Thymus (tissue), 11 donors: ENCODE measurements around the gene MRPL23. TPM values are rescaled to one million over a fixed set of nuclear protein-coding genes. Genes with fewer than 3 reads are reported as not detected.

Source experiments
- DNase-seq, 9 donors: peaks; one replicate each; pipeline ENCODE4 v3.0.0-alpha.2; 2013; ENCODE audit warnings: low spot score in 9 of 9, low read depth in 6 of 9, missing footprints in 1 of 9
- H3K27ac ChIP-seq, 2 donors: one replicate each; pipeline ENCODE4 v1.5.1; 2013; ENCODE audit warnings: control low read depth in 1 of 2, low read depth in 1 of 2, low read length in 1 of 2, mild to moderate bottlenecking in 1 of 2, moderate library complexity in 1 of 2
- H3K27me3 ChIP-seq, 2 donors: one replicate each; pipeline ENCODE4 v1.5.1; 2013; ENCODE audit warnings: low read length in 1 of 2; ENCODE audit not compliant: control insufficient read depth in 2 of 2, insufficient read depth in 1 of 2
- H3K36me3 ChIP-seq, 2 donors: one replicate each; pipeline ENCODE4 v1.5.1; 2013; ENCODE audit warnings: low read length in 1 of 2, mild to moderate bottlenecking in 1 of 2, moderate library complexity in 1 of 2; ENCODE audit not compliant: control insufficient read depth in 2 of 2, insufficient read depth in 2 of 2
- H3K4me1 ChIP-seq, 2 donors: one replicate each; pipeline ENCODE4 v1.5.1; 2013; ENCODE audit warnings: low read length in 2 of 2; ENCODE audit not compliant: control insufficient read depth in 2 of 2, insufficient read depth in 2 of 2
- H3K4me3 ChIP-seq, 2 donors: one replicate each; pipeline ENCODE4 v1.5.1; 2013; ENCODE audit warnings: low read length in 2 of 2, control low read depth in 1 of 2, mild to moderate bottlenecking in 1 of 2
- H3K9me3 ChIP-seq, 2 donors: one replicate each; pipeline ENCODE4 v1.5.1; 2013; ENCODE audit warnings: low read length in 1 of 2, mild to moderate bottlenecking in 1 of 2; ENCODE audit not compliant: control insufficient read depth in 2 of 2, insufficient read depth in 1 of 2
- WGBS: extraction: QIAGEN DNeasy Blood & Tissue Kit; methylation state at CpG from one replicate; pipeline ENCODE4 v1.1.7; 2013; 5-methylcytosine and 5-hydroxymethylcytosine counted together
- polyA plus RNA-seq: library from polyadenylated mRNA; stranded (reverse); fragments of 200-250 nt; gene quantifications from one replicate; pipeline ENCODE4 v1.2.3, GENCODE V29; 2013
- total RNA-seq: library from RNA; stranded (reverse); fragments of 120-200 nt; gene quantifications from one replicate; pipeline ENCODE4 v1.2.4, GENCODE V29; 2013
- donor health status: healthy.

MRPL23 gene
- total and polyA plus RNA-seq, 2 donors: 62.8 to 75.9 TPM

GRCh38 chr11:1942558-1943260 lies 4.4 kb upstream of the MRPL23 start:
- DNase-seq: no peak
- no peak overlapping the region for H3K4me3 ChIP-seq
- H3K27me3 ChIP-seq: no peaks in the 10 kb centered on the region
- H3K36me3 ChIP-seq: no peaks in the 10 kb centered on the region
- H3K9me3 ChIP-seq: no peaks in the 10 kb centered on the region
- H3K4me1 ChIP-seq: peaks cover 0 to 21% of the 10 kb centered on the region in 2 donors
- no peak overlapping the region for H3K27ac ChIP-seq
- 96% methylated on average over 10 of the region's 10 CpGs for WGBS

DNA sequence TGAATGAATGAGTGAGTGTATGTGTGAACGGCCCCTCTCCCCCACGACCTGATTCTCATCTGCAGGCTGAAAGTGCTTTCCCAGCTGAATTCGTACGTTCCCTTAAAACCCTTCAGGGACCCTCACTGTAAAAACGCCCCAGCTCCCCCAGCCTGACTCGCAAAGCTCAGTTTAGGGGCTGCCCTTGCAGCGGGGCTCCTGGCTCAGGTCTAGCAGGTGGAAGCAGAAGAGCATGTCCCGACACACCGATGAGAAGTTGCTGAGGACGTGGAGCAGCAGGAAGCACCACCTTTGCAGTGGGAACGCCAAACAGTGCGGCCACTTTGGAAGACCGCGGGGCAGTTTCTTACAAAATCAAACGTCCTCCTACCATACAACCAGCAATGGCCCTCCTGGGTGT lies 3.6 kb upstream of the MRPL23 start:
- no peaks in the 10 kb centered on the region for H3K9me3 ChIP-seq
- H3K27me3 ChIP-seq: no peaks in the 10 kb centered on the region
- H3K4me3 ChIP-seq: no peak overlapping the region
- no peak for DNase-seq
- peaks cover 0 to 20% of the 10 kb centered on the region in 2 donors for H3K4me1 ChIP-seq
- 94% methylated on average over 15 of the region's 15 CpGs for WGBS
- no peaks in the 10 kb centered on the region for H3K36me3 ChIP-seq
- H3K27ac ChIP-seq: no peak overlapping the region

DNA sequence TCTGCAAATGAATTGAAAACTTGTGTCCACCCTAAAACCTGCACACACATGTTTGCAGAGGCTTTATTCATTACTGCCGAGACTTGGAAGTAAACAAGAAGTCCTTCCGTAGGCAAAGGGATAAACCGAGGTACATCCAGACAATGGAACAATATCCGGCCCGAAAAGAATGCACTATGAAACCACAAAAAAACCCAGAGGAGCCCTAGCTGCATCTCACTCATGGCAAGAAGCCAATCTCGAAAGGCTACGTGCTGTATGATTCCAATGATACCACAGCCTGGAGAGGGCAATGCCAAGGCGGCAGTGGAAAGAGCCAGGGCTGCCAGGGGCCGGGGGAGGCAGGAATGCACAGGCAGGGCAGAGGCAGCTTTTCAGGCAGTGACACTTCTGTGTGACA lies 3.2 kb upstream of the MRPL23 start:
- Histone ChIP-seq H3K27ac (no peak overlapping the region), H3K4me1 (peaks cover 0 to 16% of the 10 kb centered on the region in 2 donors), H3K9me3 (no peaks in the 10 kb centered on the region), H3K36me3 (no peaks in the 10 kb centered on the region), H3K4me3 (no peak overlapping the region), H3K27me3 (no peaks in the 10 kb centered on the region)
- DNase-seq: no peak
- 90% methylated on average over 9 of the region's 9 CpGs for WGBS

GRCh38 chr11:1947592-1948237 lies 583 bp downstream of the MRPL23 start:
- Histone ChIP-seq H3K4me1 (peaks cover 0 to under 1% of the 10 kb centered on the region in 2 donors), H3K27me3 (no peaks in the 10 kb centered on the region), H3K27ac (no peak overlapping the region), H3K4me3 (no peak overlapping the region), H3K36me3 (no peaks in the 10 kb centered on the region), H3K9me3 (no peaks in the 10 kb centered on the region)
- no CpG with 5 or more reads among the region's 36 CpGs for WGBS
- DNase-seq: no peak

DNA sequence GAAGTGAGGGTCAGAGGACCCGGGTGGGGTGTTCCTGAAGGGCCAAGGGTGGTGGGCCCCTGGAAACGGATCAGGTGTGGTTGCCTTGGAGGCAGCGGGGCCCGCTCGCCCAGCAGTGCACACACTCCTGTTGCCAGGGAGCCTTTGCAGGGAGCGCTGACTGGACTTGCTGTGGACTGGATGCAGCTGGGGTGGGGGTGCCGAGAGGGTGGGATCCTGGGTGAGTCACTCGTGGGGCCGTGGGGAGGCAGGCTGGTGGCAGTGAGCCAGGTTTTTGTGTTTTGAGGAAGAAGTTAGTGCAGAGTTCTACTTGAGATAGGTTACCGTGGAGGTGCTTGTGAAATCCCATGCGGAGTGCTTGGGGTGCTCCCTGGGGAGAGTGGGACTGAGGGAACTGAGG lies 1.3 kb downstream of the MRPL23 start:
- no peak for DNase-seq
- no CpG with 5 or more reads among the region's 11 CpGs for WGBS
- Histone ChIP-seq H3K27me3 (no peaks in the 10 kb centered on the region), H3K27ac (no peak overlapping the region), H3K36me3 (no peaks in the 10 kb centered on the region), H3K4me3 (no peak overlapping the region), H3K9me3 (no peaks in the 10 kb centered on the region), H3K4me1 (no peaks in the 10 kb centered on the region)

- Histone ChIP-seq H3K4me3 (no peak overlapping the region), H3K9me3 (no peaks in the 10 kb centered on the region), H3K36me3 (no peaks in the 10 kb centered on the region), H3K27ac (no peak overlapping the region), H3K4me1 (no peaks in the 10 kb centered on the region), H3K27me3 (no peaks in the 10 kb centered on the region)
- no CpG with 5 or more reads among the region's 6 CpGs for WGBS
- DNase-seq: no peak
Measured at GRCh38 chr11:1949302-1949701, 2.2 kb downstream of the MRPL23 start.

DNA sequence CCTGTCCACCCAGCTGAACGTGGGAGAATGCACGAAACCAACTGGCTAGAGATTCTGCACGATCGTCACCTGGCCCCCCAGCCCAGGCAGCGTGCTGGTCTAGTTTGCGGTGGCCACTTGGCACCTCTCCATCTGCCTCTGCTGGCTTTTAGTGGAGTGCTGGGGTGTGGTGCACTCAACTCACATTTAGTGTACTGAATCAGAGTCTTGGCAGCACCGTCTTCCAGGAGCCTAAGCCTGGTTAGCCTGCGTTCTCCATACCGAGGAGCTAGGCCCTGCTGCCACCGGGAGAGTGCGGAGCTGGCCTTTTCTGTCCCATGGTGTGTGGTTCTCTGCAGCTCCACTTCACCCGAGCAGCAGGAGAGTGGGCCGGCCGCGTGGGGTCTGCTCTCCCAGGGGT lies 2.8 kb downstream of the MRPL23 start:
- no peak for DNase-seq
- no CpG with 5 or more reads among the region's 15 CpGs for WGBS
- no peaks in the 10 kb centered on the region for H3K27me3 ChIP-seq

DNA sequence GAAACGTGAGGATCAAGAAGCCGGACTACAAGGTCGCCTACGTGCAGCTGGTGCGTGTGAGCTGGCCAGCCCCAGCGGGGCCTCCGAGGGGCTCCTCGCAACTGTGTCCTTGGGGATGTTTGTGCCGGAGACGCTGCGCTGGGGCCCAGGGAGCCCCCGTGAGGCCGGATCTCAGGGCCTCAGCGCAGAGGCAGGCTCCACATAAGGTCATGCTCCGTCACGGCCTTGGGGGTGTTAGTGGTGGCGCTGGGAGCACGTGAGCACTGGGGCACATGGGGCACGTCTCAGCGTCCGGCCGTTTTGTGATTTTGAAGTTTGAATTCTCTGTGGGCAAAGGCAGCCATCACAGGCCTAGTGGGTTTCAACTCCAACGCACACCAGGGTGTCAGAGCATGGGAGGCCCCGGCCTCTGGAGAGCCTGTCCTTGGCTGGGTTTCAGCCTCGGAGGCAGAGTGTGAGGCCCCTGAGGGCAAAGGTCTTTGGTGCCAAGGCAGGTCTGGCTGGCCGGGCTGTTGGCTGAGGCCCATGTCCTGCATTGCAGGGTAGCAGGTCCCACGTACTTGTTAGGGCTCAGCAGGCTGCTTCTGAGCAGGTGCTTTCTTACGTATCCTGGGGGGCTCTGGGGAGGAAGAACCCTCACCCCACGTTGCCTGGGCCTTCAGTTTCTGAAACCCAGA lies 5.8 kb downstream of the MRPL23 start:
- 93% methylated on average over 3 of the region's 29 CpGs for WGBS
- Histone ChIP-seq H3K27me3 (no peaks in the 10 kb centered on the region), H3K27ac (no peak overlapping the region), H3K4me3 (no peak overlapping the region), H3K36me3 (no peaks in the 10 kb centered on the region), H3K4me1 (no peaks in the 10 kb centered on the region), H3K9me3 (no peaks in the 10 kb centered on the region)
- no peak for DNase-seq

More for the DNA sequence above, 2.8 kb downstream of the MRPL23 start:
- Histone ChIP-seq H3K36me3 (no peaks in the 10 kb centered on the region), H3K4me1 (no peaks in the 10 kb centered on the region), H3K27ac (no peak overlapping the region), H3K9me3 (no peaks in the 10 kb centered on the region), H3K4me3 (no peak overlapping the region)
